ENCODE data around the gene VWA2. TPM values are rescaled to one million over a fixed set of nuclear protein-coding genes. Genes with fewer than 3 reads are reported as not detected.

The VWA2 gene
- total and polyA plus RNA-seq, 2 donors (not counting 3 experiments of a cell fraction or from before 2014, with no cell fraction given), result not detected

GRCh38 chr10:114279901-114280644, 41.0 kb downstream of the VWA2 start:
- Histone ChIP-seq H3K27me3 (ENCODE audit: control insufficient read depth in 2 of 2, insufficient read depth in 2 of 2, low read length in 2 of 2) (peaks cover 0 to 5% of the 10 kb centered on the region in 2 experiments), H3K9me1 (replicated peaks; ENCODE audit: control insufficient read depth, extremely low read depth, insufficient read depth, low read length) (no peaks in the 10 kb centered on the region), H3K27ac (ENCODE audit: insufficient read depth, low read depth, low read length) (no peak overlapping the region), H4K20me1 (replicated peaks; ENCODE audit: control insufficient read depth, extremely low read depth, insufficient read depth, low read length) (no peaks in the 10 kb centered on the region), H3K4me1 (ENCODE audit: control insufficient read depth, extremely low read depth, insufficient read depth, low read length) (no peaks in the 10 kb centered on the region), H3K9ac (replicated peaks; ENCODE audit: extremely low read depth, insufficient read depth, low read length) (no peak overlapping the region), H3K4me2 (ENCODE audit: insufficient read depth, low read length) (no peak overlapping the region), H3K4me3 (replicated peaks in 1 of 3; ENCODE audit: insufficient read depth in 1 of 3, low read depth in 1 of 3, low read length in 3 of 3) (no peak overlapping the region), H3K36me3 (ENCODE audit: control insufficient read depth in 2 of 2, extremely low read depth in 1 of 2, insufficient read depth in 2 of 2, low read length in 2 of 2) (no peaks in the 10 kb centered on the region), H2AFZ (ENCODE audit: low read depth, low read length) (no peak overlapping the region), H3K79me2 (ENCODE audit: control insufficient read depth, insufficient read depth, low read length) (no peaks in the 10 kb centered on the region), H3K9me3 (replicated peaks; ENCODE audit: control insufficient read depth, insufficient read depth, low read length) (no peaks in the 10 kb centered on the region)
- POLR2A ChIA-PET, result no interaction called here
- no peak for FAIRE-seq
- no TSS peak for BruUV-seq (replicated peaks)
- intact Hi-C loops (cut with micrococcal nuclease) (no loop called here), dilution Hi-C loops (cut with MboI; ENCODE audit: extremely low pct_ligation_motif_present, low sequenced_read_pairs) (no loop called here)
- CTCF ChIA-PET, result interaction anchor here (1.5 to 3.2 kb wide), 2 partner anchors 24 to 32 kb away, joined by 3 to 9 read pairs; no protein-coding TSS in a partner anchor
- no peak for DNase-seq (ENCODE audit: low read depth, low spot score)
- TF ChIP-seq MAX (IDR thresholded peaks at IDR 0.05; ENCODE audit: insufficient read depth, insufficient read length) (no peak), EZH2 (IDR thresholded peaks at IDR 0.05; ENCODE audit: borderline replicate concordance, low read depth, low read length, severe bottlenecking) (no peak), JUN (IDR thresholded peaks at IDR 0.05; ENCODE audit: borderline replicate concordance, insufficient read depth, insufficient read length, low read depth) (no peak), GATA2 (IDR thresholded peaks at IDR 0.05; ENCODE audit: insufficient read depth, insufficient read length, low read depth, low read length) (no peak)

- Histone ChIP-seq H3K9ac (replicated peaks; ENCODE audit: extremely low read depth, insufficient read depth, low read length) (no peak overlapping the region), H3K27me3 (ENCODE audit: control insufficient read depth in 2 of 2, insufficient read depth in 2 of 2, low read length in 2 of 2) (peaks cover 0 to 7% of the 10 kb centered on the region in 2 experiments), H3K27ac (ENCODE audit: insufficient read depth, low read depth, low read length) (no peak overlapping the region), H3K36me3 (ENCODE audit: control insufficient read depth in 2 of 2, extremely low read depth in 1 of 2, insufficient read depth in 2 of 2, low read length in 2 of 2) (no peaks in the 10 kb centered on the region), H3K4me3 (replicated peaks in 1 of 3; ENCODE audit: insufficient read depth in 1 of 3, low read depth in 1 of 3, low read length in 3 of 3) (no peak overlapping the region), H3K9me1 (replicated peaks; ENCODE audit: control insufficient read depth, extremely low read depth, insufficient read depth, low read length) (no peaks in the 10 kb centered on the region), H3K79me2 (ENCODE audit: control insufficient read depth, insufficient read depth, low read length) (no peaks in the 10 kb centered on the region), H2AFZ (ENCODE audit: low read depth, low read length) (no peak overlapping the region), H4K20me1 (replicated peaks; ENCODE audit: control insufficient read depth, extremely low read depth, insufficient read depth, low read length) (no peaks in the 10 kb centered on the region), H3K4me2 (ENCODE audit: insufficient read depth, low read length) (no peak overlapping the region), H3K9me3 (replicated peaks; ENCODE audit: control insufficient read depth, insufficient read depth, low read length) (no peaks in the 10 kb centered on the region), H3K4me1 (ENCODE audit: control insufficient read depth, extremely low read depth, insufficient read depth, low read length) (no peaks in the 10 kb centered on the region)
- DNase-seq (ENCODE audit: low read depth, low spot score), result no peak
- intact Hi-C loops (cut with micrococcal nuclease), result no loop called here
- dilution Hi-C loops (cut with MboI; ENCODE audit: extremely low pct_ligation_motif_present, low sequenced_read_pairs), result no loop called here
- ChIA-PET POLR2A (no interaction called here), CTCF (interaction anchor here (1.5 to 3.2 kb wide), 2 partner anchors 23 to 33 kb away, joined by 3 to 9 read pairs; no protein-coding TSS in a partner anchor)
- no TSS peak for BruUV-seq (replicated peaks)
- TF ChIP-seq CTCF (IDR thresholded peaks at IDR 0.05; ENCODE audit: extremely low read depth in 1 of 2, insufficient read depth in 1 of 2, low read depth in 1 of 2, low read length in 2 of 2) (no peak), EZH2 (IDR thresholded peaks at IDR 0.05; ENCODE audit: borderline replicate concordance, low read depth, low read length, severe bottlenecking) (no peak), GATA2 (IDR thresholded peaks at IDR 0.05; ENCODE audit: insufficient read depth, insufficient read length, low read depth, low read length) (no peak), MAX (IDR thresholded peaks at IDR 0.05; ENCODE audit: insufficient read depth, insufficient read length) (no peak), POLR2A (IDR thresholded peaks at IDR 0.05; ENCODE audit: low read depth, low read length) (no peak), MYC (IDR thresholded peaks at IDR 0.05; ENCODE audit: low read depth, low read length) (no peak), JUN (IDR thresholded peaks at IDR 0.05; ENCODE audit: borderline replicate concordance, insufficient read depth, insufficient read length, low read depth) (no peak), FOS (IDR thresholded peaks at IDR 0.05; ENCODE audit: borderline replicate concordance, insufficient read depth, low read length) (no peak), POLR2AphosphoS5 (IDR thresholded peaks at IDR 0.05; ENCODE audit: insufficient read depth, low read depth, low read length) (no peak)
- no peak for FAIRE-seq
These were observed 42.0 kb downstream of the VWA2 start for GRCh38 chr10:114281006-114281405.
